Globus pallidus (tissue), 1 donor: ENCODE data around the gene MLH1.
"Not testable (repeated sequence)": the region's sequence is repeated elsewhere in the genome, so short reads cannot be mapped to it uniquely, and the experiment has no call there.

ENCODE experiments used
- DNase-seq: peaks from one replicate; pipeline ENCODE4 v3.0.0-alpha.2; 2015; ENCODE audit warnings: low spot score

Gene MLH1

GRCh38 chr3:36993326-36994283 is at the start of gene MLH1:
MLH1 (plus strand) TSS chr3:36993518; CDS start chr3:36993548, 30 bp downstream.
- DNase-seq, result peak; percentile 100

DNA sequence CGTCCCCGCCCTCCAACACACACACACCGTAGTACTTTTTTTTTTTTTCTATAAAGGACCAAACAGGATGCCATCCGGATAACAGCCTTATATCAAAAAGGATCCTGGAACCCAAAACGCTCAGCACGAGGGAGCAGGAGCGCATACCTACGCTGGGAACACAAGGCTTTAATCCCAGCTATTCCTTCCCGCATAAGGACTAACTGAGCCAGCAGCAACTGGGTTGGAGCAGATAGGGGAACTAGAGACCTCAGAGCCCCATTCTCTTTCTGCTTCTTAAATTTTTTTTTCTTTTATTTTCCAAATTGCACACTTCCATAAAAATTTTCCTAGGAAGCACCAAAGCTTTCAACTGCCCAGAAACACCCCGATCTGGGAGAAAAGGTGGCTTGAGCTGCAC is 49.7 kb upstream of the MLH1 start:
- DNase-seq, result no peak

GRCh38 chr3:36944012-36944640 is 49.2 kb upstream of the MLH1 start:
- peak; percentile 20 for DNase-seq

DNA sequence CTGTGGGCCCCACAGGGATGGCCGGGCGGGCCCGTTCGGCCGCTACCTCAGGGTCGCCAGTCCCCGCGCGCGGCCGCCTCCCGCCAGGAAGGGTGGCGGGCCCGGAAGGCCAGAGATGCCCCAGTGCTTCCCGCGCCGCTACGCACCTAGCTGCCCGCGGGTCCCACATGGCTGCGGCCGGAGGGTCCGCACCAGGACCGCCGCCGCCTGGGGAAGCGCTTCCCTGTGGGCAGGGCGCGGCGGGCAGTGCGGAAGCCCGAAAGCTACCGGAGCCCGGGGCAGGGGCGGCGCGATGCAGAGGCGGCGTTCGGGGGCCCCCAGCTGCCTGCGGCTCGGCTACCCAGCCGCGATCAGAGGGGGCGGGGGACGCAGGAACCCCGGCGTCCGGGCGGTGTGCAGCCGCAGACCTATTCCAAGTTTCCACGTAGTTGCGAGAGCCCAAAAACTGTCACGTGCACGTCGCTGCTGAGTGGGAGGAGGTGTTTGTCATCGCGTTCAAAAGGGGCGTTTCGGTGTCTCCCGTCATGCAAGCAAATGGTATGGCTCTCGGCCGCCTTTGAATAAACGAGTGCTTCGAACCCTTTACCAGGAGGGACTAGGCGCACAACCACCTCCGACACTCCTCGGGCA is 48.6 kb upstream of the MLH1 start, which contains the start of gene TRANK1:
Gene TRANK1, minus strand, starts transcription at position 414 of the 630 bp plus-strand sequence. Its CDS starts 245 bp downstream, at position 169.
- peak; percentile 16 for DNase-seq

DNA sequence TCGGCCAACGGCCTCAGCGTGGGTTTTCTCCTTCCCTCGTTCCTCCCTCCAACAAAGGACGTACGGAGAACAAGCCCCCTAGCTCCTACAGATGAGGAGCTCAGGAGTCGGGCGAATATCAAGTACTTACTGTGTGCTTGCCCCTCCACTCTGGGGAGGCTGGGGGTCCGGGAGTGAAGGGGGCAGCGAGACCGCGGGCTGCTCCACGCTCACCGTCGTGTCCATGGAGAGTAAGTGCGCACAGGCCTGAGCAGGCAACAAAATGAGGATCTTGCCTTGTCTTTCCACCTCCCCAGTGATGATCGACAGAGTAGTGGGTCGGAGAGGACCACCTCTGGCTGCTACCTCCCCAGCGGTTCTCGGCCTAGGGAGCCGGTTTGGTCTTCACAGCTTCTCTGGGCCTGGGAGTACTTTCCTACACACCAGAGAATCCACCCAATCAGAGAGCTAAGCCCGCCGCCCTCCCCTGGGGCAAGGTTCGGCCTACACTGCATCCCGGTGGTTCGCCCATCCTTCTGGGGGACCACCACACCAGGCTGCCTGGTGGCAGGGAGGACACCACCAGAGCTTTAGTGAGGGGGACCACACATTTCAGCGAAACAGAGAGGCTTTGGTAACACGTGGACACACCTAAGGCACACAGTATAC is 47.9 kb upstream of the MLH1 start:
- no peak for DNase-seq

- DNase-seq, result not testable (repeated sequence)
Observed at GRCh38 chr3:36947814-36948213, 45.5 kb upstream of the MLH1 start.

DNA sequence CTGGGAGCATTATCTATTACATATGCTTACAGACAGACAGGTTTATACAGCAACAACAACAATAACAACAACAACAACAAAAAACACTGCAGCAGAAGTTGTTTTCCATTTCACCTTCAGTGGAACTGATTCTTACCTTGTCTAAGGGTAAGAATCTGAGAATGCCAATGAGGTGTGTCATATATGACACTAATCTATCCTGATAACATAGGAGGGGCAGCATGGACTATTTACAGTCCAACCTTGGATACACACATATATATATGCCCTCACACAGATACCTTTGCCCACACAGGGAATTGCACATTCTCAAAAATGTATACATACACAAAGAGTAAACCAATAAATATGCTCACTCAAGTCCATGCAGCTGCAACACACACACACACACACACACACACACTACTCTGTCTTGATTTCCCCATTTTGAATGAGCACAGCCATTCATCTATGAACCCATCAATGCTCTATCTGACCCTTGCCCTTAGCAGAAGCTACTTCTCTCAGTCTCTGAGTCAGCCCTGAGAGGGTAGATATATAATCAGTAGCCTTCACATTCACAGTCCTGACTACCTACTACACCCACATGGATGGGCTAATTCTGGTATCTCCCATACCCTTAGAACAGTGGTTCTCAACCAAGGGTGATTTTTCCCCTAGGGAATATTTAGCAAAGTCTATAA is 38.7 kb upstream of the MLH1 start:
- DNase-seq, result no peak

GRCh38 chr3:36956155-36956554 is 37.2 kb upstream of the MLH1 start:
- DNase-seq, result no peak

DNA sequence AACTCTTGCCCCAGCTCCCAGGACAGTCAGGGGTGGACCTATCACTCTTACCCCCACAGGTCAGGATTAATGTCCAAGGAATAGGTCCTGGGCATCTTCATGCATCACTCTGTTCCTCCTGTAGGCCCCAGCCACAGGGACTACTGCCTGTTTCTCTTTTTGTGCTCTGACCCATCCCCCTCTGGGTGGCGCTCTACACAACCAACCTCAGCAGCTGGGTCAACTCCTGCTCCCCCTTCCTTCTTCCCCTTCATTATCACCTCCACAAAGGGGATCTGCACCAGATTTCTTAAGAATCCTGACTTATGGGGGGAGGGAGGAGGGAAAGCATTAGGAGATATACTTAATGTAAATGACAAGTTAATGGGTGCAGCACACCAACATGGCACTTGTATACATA is 36.3 kb upstream of the MLH1 start:
- DNase-seq, result no peak

DNA sequence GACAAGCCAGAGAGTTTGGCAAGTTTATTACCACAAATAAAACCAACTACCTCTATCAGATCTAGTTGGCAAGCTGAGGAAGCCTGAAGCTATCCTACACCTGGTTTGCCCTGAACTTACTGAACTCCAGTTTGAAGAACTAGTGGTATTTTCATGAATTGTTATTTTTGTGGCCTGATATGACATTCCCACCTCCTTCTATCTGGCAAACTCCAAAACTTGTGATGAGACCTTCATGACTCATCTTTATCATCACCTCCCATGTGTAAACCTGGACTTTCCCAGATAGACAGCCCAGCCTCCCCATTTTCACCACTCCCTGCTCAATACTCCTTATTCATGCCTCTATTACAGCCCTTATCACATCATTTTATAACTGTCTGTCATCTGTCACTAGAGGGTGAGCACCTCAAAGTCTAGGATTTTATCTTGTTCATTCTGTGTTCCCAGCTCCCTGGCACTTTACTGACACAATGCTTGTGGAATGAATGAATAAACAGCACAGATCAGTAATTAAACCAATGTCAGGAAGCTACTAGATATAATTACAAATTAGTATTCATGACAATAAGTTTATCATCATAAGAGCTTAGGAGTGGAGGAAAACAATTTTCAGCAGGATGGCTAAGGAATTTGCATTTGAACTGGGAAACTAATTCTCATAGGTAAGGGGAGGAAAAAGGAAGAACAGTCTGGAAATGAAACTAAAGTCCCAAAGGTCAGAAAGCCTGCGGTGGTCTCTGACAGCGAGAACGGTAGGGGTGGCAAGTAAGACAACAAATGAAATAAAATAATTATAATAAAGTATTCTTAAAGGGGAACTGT is 35.2 kb upstream of the MLH1 start:
- DNase-seq, result no peak

DNA sequence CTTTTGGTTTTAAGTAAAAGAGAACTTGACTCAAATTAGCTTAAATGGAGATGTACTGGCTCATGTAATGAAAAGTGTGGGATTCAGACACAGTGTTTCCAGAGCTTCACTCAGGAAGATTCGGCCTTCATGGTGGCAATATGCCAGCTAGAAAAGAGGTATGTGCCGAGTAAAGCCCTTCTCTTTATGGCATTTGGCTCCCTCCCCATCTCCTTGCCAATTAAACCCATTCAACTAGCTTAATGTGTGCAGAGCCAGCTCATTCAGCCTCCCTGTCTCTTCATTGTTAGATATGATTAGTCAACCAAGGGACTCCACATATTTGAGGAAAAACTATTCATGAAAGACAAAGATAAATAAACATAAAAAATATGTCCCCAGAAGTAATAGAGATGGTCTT is 33.5 kb upstream of the MLH1 start:
- no peak for DNase-seq

- no peak for DNase-seq
Observed at GRCh38 chr3:36960502-36960901, 32.8 kb upstream of the MLH1 start.

- not testable (repeated sequence) for DNase-seq
Observed at GRCh38 chr3:36963008-36963407, 30.3 kb upstream of the MLH1 start.

- DNase-seq, result no peak
Observed at GRCh38 chr3:36964331-36964730, 29.0 kb upstream of the MLH1 start.

- no peak for DNase-seq
Observed at GRCh38 chr3:36964817-36965216, 28.5 kb upstream of the MLH1 start.

GRCh38 chr3:36965440-36965839 is 27.9 kb upstream of the MLH1 start:
- no peak for DNase-seq

DNA sequence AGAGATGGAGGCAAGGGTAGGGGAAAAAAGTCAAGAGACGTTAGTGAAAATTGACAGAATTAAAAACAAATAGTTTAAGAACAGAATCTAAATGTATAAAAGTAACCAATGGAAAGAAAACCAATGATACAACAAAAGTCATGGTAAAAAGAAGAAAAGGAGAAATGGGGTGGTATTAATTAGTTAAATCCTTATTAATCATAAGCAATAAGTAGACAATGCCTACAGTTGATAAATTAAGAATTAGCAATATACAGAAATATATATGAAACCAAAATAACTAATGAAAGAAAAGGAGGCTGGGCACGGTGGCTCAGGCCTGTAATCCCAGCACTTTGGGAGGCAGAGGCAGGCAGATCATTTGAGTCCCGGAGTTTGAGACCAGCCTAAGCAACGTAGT is 24.2 kb upstream of the MLH1 start:
- DNase-seq, result no peak

GRCh38 chr3:36969540-36970432 is 23.5 kb upstream of the MLH1 start:
- no peak for DNase-seq

GRCh38 chr3:36972163-36972562 is 21.2 kb upstream of the MLH1 start:
- DNase-seq, result no peak

DNA sequence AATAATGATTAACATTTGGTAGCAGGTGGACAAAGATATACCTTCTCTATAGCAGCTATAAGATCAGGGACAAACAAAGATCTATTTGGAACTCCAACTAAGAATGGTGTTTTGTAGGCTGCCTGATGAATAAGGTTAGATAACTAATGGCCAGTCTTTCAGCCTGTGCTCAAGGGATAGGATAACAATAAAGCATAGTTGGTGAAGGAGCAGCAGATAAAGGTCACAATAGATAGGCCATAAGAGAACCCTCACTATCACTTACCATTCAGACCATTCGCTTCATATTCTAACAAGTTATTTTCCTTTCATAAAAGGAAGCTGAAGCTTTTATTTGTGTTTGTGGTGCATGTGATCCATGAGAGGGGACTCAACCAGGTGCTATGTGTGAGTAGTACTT is 20.2 kb upstream of the MLH1 start:
- no peak for DNase-seq
